RWPE1 (cell line): ENCODE data around the gene PAWR.
"Not testable (repeated sequence)": the region's sequence is repeated elsewhere in the genome, so short reads cannot be mapped to it uniquely, and the experiment has no call there.

Source experiments
- CTCF ChIA-PET: fragments of 350-600 bp; sonication (Branson Sonifier 250); formaldehyde crosslinking; extraction: SDS; loops from one replicate; lab custom pipeline; 2021; lab: Yijun Ruan, JAX
- POLR2A ChIA-PET: fragments of 400-600 bp; formaldehyde crosslinking; extraction: SDS; loops from one replicate; lab custom pipeline; 2020; ENCODE audit warnings: antibody characterized with exemption; ENCODE audit not compliant: low non-redundant PET; lab: Yijun Ruan, JAX
- DNase-seq: peaks from one replicate; pipeline ENCODE4 v3.0.0; 2012; ENCODE audit warnings: low spot score
- H3K27ac ChIP-seq: fragments of 450-650 bp; 2 replicates; pipeline ENCODE4 v1.5.1; 2017
- TF ChIP-seq, protein P1 (sequence below): fragments of 450-650 bp; conservative IDR thresholded peaks from 2 replicates; pipeline ENCODE4 v1.5.1; 2017; ENCODE audit warnings: low read depth, mild to moderate bottlenecking

PAWR gene

DNA sequence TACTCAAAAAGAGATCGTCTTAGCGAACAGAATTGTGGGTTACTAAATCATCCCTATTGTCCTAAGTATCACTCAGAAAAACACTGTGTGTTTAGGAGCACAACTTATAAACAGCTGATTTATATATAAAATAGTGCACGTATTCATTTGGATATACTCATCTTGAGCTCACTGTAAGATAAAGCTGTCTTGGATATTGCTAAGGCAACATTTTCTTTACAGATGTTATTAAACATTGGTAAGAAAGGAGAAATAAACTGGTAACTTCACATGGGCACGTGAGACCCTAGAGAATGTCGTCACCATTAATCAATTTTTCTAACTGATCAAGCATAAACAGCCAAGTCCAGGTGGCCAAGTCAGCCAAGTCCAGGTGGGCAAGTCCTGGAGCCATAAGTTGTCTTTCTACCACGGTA, 1.7 kb downstream of the PAWR start:
- H3K27ac ChIP-seq, result peak overlapping the region; percentile 97
- POLR2A ChIA-PET, result interaction anchor here (1.1 kb wide), 1 partner anchor 134 kb away, joined by 3 read pairs; no protein-coding TSS in a partner anchor
- CTCF ChIA-PET, result interaction anchor here (0.7 to 1.6 kb wide), 2 partner anchors 18 to 269 kb away, joined by 4 read pairs; no protein-coding TSS in a partner anchor
- TF ChIP-seq, protein P1, sequence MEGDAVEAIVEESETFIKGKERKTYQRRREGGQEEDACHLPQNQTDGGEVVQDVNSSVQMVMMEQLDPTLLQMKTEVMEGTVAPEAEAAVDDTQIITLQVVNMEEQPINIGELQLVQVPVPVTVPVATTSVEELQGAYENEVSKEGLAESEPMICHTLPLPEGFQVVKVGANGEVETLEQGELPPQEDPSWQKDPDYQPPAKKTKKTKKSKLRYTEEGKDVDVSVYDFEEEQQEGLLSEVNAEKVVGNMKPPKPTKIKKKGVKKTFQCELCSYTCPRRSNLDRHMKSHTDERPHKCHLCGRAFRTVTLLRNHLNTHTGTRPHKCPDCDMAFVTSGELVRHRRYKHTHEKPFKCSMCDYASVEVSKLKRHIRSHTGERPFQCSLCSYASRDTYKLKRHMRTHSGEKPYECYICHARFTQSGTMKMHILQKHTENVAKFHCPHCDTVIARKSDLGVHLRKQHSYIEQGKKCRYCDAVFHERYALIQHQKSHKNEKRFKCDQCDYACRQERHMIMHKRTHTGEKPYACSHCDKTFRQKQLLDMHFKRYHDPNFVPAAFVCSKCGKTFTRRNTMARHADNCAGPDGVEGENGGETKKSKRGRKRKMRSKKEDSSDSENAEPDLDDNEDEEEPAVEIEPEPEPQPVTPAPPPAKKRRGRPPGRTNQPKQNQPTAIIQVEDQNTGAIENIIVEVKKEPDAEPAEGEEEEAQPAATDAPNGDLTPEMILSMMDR, result no peak
- no peak for DNase-seq

DNA sequence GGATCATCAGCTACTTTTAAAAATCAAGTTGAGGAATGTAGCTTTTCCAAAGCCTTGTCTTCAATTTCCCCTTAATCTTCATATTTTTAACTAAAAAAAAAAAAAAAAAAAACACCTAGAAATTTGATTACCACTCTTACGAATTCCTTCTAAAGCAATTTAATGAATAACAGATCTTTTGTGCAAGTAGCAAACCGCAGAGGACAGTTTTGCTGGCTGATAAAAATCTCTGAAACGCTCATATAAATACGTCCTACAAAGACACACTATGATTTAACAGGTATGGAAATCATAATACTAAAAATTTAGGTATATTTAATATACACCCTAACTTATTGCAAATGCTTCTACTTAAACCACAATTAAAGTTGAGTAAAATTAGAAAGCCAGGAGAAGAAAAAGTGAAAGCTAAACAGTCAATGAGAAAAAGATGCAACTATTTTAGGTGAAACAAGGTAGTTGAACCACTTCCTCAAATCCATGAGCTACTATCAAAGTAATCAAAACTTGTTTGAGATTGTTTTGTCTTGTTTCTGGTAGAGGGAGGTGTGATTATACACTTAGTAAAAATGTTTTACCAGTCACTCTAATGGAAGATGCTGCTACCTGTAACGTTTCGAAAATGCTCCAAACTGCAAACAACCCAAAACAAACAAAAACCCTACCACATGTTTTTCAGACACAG, 2.2 kb downstream of the PAWR start:
- TF ChIP-seq, protein P1, result no peak
- POLR2A ChIA-PET, result interaction anchor here (1.1 kb wide), 1 partner anchor 133 kb away, joined by 3 read pairs; no protein-coding TSS in a partner anchor
- CTCF ChIA-PET, result interaction anchor here (0.7 to 1.6 kb wide), 4 partner anchors 9 to 1539 kb away, joined by 3 to 4 read pairs (median 4); no protein-coding TSS in a partner anchor
- no peak for DNase-seq
- H3K27ac ChIP-seq, result no peak overlapping the region

DNA sequence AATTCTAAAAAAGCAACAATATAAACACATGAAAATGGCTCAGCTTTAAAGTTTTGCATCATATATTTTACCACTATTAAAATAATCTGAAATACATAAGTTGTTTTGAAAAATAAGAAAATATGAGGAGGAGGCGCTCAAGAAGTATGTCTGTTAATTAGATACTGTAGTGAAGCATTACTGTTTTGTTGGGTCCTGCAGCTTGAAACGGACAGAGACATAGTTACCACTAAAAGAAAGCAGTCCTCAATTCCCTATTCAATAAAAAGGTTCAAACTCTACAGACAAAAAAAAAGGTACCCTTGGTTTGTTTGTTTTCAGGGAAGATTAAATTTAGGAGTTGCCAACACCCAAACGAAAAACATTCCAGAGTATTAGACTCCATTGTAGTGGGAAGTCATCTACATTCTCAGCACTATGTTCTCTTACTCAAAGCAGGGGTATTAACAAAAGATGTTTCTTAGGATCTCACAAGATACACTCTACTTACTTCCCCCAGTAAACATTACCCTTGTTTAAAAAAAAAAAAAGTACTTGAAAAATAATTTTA, 3.0 kb downstream of the PAWR start:
- DNase-seq, result no peak
- H3K27ac ChIP-seq, result no peak overlapping the region
- TF ChIP-seq, protein P1, result no peak
- ChIA-PET CTCF (interaction anchor here (0.7 to 1.6 kb wide), 5 partner anchors 9 to 1538 kb away, joined by 3 to 4 read pairs (median 4); no protein-coding TSS in a partner anchor), POLR2A (no interaction called here)

DNA sequence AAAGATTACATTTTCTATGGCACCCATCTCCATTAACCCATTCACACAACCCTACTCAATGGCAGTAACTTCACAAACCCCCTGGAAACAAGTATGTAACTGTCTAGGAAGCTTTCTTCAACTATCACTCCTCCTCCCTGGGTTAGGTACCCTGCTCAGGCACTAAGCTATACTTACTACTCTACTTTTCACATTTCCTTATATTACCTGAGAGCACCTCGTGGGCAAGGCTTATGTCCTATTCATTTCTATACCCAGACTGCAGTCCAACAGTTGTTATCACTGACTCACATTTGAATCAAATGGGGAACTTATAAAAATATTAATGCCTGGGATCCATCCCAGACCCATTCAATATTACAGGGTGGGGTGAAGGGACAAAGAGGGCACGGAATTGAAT, 4.6 kb downstream of the PAWR start:
- ChIA-PET CTCF (no interaction called here), POLR2A (no interaction called here)
- no peak overlapping the region for H3K27ac ChIP-seq
- DNase-seq, result no peak
- TF ChIP-seq, protein P1, result no peak

- peak; percentile 62 for DNase-seq
- CTCF ChIA-PET, result interaction anchor here (0.6 kb wide), 2 partner anchors 111 to 118 kb away, joined by 3 read pairs; no protein-coding TSS in a partner anchor
- no peak overlapping the region for H3K27ac ChIP-seq
- POLR2A ChIA-PET, result no interaction called here
- TF ChIP-seq, protein P1, result no peak
Observed at GRCh38 chr12:79685068-79685467, 5.7 kb downstream of the PAWR start.

DNA sequence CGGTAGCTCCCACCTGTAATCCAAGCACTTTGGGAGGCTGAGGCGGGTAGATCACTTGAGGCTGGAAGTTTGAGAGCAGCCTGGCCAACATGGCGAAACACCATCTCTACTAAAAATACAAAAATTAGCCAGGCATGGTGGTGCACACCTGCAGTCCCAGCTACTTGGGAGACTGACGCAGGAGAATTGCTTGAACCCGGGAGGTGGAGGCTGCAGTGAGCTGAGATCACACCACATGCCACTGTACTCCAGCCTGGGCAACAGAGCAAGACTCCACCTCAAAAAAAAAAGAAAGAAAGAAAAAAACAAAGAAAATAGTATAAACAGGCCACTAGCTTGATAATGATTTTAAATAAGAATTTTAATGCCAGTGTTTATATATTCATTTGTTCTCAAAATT, 6.4 kb downstream of the PAWR start:
- DNase-seq, POLR2A ChIA-PET: not testable (repeated sequence)
- CTCF ChIA-PET, result interaction anchor here (0.6 kb wide), 4 partner anchors 35 to 881 kb away, joined by 3 read pairs; no protein-coding TSS in a partner anchor
- H3K27ac ChIP-seq, result peak overlapping the region; percentile 68
